C4-2B (cell line): ENCODE results near the gene NKAPL.

ENCODE experiments used
- ZFX ChIP-seq: fragments of 450-650 bp; IDR thresholded peaks from 2 replicates; pipeline ENCODE4 v1.6.1; 2017
- TF ChIP-seq, protein P1 (sequence below): fragments of 450-650 bp; conservative IDR thresholded peaks from 2 replicates; pipeline ENCODE4 v1.5.1; 2017; ENCODE audit warnings: mild to moderate bottlenecking

DNA sequence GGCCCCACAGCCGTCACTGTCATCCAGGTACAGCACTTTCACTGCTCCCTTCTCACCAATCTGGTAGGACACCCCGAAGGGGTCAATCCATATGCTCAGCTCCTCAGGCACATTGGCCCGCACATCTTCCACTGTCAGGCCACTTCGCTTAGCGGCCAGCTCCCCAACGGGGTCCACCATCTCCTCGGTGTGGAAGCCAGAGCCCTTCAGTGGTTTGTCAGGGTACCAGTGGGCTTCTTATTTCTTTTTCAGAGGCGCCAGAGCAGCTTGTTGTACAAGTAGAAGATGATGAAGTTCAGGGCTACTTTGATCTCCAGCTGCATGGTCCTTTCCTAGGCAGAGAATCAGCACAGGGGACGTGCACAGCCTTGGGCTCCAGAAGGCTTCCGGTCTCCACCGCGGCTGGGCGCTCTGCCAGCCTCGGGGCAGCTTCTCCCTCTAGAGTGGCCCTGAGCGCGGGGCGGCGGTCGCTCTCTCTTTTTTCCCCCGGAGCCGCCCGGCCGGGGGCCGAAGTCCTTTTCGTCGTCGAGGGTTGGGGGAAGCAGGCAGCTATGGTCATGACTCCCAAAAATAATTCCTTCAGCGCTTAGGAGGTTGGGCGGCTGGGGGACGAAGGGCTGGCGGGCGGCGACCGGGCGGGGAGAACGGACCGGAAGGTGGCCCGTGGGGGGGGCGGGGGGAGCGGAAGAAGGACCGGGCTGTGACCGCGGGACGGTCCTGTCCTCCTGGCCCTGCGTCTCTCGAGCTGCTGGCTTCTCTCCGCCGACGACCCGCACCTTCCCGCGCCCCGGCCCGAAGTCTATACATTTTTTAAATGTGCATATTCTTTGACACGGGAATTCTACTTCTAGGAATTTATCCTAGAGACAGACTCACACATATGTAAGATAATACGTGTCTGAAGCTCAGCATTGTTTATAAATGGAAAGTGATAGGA is 40.5 kb upstream of the NKAPL start:
- TF ChIP-seq, protein P1, sequence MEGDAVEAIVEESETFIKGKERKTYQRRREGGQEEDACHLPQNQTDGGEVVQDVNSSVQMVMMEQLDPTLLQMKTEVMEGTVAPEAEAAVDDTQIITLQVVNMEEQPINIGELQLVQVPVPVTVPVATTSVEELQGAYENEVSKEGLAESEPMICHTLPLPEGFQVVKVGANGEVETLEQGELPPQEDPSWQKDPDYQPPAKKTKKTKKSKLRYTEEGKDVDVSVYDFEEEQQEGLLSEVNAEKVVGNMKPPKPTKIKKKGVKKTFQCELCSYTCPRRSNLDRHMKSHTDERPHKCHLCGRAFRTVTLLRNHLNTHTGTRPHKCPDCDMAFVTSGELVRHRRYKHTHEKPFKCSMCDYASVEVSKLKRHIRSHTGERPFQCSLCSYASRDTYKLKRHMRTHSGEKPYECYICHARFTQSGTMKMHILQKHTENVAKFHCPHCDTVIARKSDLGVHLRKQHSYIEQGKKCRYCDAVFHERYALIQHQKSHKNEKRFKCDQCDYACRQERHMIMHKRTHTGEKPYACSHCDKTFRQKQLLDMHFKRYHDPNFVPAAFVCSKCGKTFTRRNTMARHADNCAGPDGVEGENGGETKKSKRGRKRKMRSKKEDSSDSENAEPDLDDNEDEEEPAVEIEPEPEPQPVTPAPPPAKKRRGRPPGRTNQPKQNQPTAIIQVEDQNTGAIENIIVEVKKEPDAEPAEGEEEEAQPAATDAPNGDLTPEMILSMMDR: no peak
- no peak for TF ChIP-seq ZFX
